PC-9 (cell line): ENCODE measurements around the gene LIF. TPM values are rescaled to one million over a fixed set of nuclear protein-coding genes. Genes with fewer than 3 reads are reported as not detected.

Experiments
- BruUV-seq: library from RNA; stranded (reverse); fragments of 400-500 nt; replicated peaks from 2 replicates; lab custom pipeline; 2021; lab: Mats Ljungman, UMichigan
- CTCF ChIA-PET: fragments of 300-600 bp; sonication (Branson Sonifier 250); formaldehyde crosslinking; loops from one replicate; lab custom pipeline; 2022; ENCODE audit warnings: antibody characterized with exemption; lab: Charles Lee
- POLR2A ChIA-PET: fragments of 300-600 bp; sonication (Branson Sonifier 250); formaldehyde crosslinking; loops from one replicate; lab custom pipeline; 2022; ENCODE audit warnings: antibody characterized with exemption; ENCODE audit not compliant: unreplicated experiment; lab: Charles Lee
- DNase-seq, 2 experiments: peaks; one replicate each; pipeline versions ENCODE4 v3.0.0 to v3.0.0-alpha.2; 2015 to 2022; ENCODE audit warnings: mixed read lengths in 1 of 2
- H2AFZ ChIP-seq: fragments of 200-600 bp; sonication (generic); 2 replicates; pipeline ENCODE4 v1.8.1; 2017; ENCODE audit warnings: antibody characterized with exemption
- H3F3A ChIP-seq: fragments of 200-600 bp; sonication (generic); 2 replicates; pipeline ENCODE4 v1.8.1; 2017; ENCODE audit warnings: antibody characterized with exemption, mild to moderate bottlenecking, low read depth; ENCODE audit not compliant: insufficient read depth
- H3K27ac ChIP-seq: fragments of 200-600 bp; sonication (generic); 2 replicates; pipeline ENCODE4 v1.6.1; 2016; ENCODE audit warnings: mixed run types
- H3K27me3 ChIP-seq: fragments of 200-600 bp; sonication (generic); 2 replicates; pipeline ENCODE4 v1.6.1; 2016; ENCODE audit warnings: low read depth, mixed run types; ENCODE audit not compliant: insufficient read depth
- H3K36me3 ChIP-seq: fragments of 200-600 bp; sonication (generic); 2 replicates; pipeline ENCODE4 v1.6.1; 2016; ENCODE audit warnings: low read depth, mixed run types
- H3K4me1 ChIP-seq: fragments of 200-600 bp; sonication (generic); replicated peaks from 2 replicates; pipeline ENCODE4 v1.6.1; 2016; ENCODE audit warnings: mixed run types; ENCODE audit not compliant: insufficient read depth
- H3K4me2 ChIP-seq: fragments of 200-600 bp; sonication (generic); 2 replicates; pipeline ENCODE4 v1.6.1; 2017; ENCODE audit warnings: mixed run types
- H3K4me3 ChIP-seq: fragments of 200-600 bp; sonication (generic); 2 replicates; pipeline ENCODE4 v1.6.1; 2016; ENCODE audit warnings: mixed run types
- H3K79me2 ChIP-seq: fragments of 200-600 bp; sonication (generic); 2 replicates; pipeline ENCODE4 v1.6.1; 2017; ENCODE audit warnings: low read depth, mixed run types
- H3K9me2 ChIP-seq: fragments of 200-600 bp; sonication (generic); 2 replicates; pipeline ENCODE4 v1.8.1; 2017; ENCODE audit warnings: mild to moderate bottlenecking; ENCODE audit not compliant: insufficient read depth
- H3K9me3 ChIP-seq: fragments of 200-600 bp; sonication (generic); 2 replicates; pipeline ENCODE4 v1.8.1; 2016; ENCODE audit warnings: low read depth; ENCODE audit not compliant: insufficient read depth
- H4K20me1 ChIP-seq: fragments of 200-600 bp; sonication (generic); 2 replicates; pipeline ENCODE4 v1.8.1; 2017; ENCODE audit not compliant: insufficient read depth
- CTCF ChIP-seq: fragments of 200-600 bp; sonication (generic); conservative IDR thresholded peaks from 2 replicates; pipeline ENCODE4 v1.6.1; 2017; ENCODE audit warnings: mixed run types, antibody characterized with exemption, mild to moderate bottlenecking, moderate library complexity
- EZH2 ChIP-seq: fragments of 200-600 bp; sonication (generic); IDR thresholded peaks from 2 replicates; pipeline ENCODE4 v1.8.0; 2017; ENCODE audit warnings: antibody characterized with exemption, low read depth
- intact Hi-C: fragments of 100-400 bp; cut with micrococcal nuclease; formaldehyde crosslinking; loops from one replicate; pipeline ENCODE4 v1.10.0; 2022; ENCODE audit not compliant: unreplicated experiment
- total RNA-seq: library from RNA; stranded (reverse); gene quantifications from 2 replicates; pipeline ENCODE4 v1.2.3, GENCODE V29; 2021

Gene LIF
- total RNA-seq, 1 experiment from 2014 or later: 17.4 TPM

GRCh38 chr22:30220338-30221012, 26.1 kb downstream of the LIF start:
- ChIA-PET CTCF (interaction anchor here (0.6 kb wide), 1 partner anchor 91 kb away, joined by 4 read pairs; no protein-coding TSS in a partner anchor), POLR2A (no interaction called here)
- no peak for TF ChIP-seq EZH2
- TF ChIP-seq CTCF: no peak
- peaks cover 38% of the 10 kb centered on the region for H3F3A ChIP-seq
- no peaks in the 10 kb centered on the region for H3K9me2 ChIP-seq
- intact Hi-C loops: no loop called here
- DNase-seq: no peak
- H3K27me3 ChIP-seq: no peaks in the 10 kb centered on the region
- peaks cover 41% of the 10 kb centered on the region for H3K4me1 ChIP-seq
- H3K27ac ChIP-seq: no peak overlapping the region
- no peaks in the 10 kb centered on the region for H3K79me2 ChIP-seq
- no peak overlapping the region for H3K4me2 ChIP-seq
- H3K36me3 ChIP-seq: no peaks in the 10 kb centered on the region
- no peak overlapping the region for H2AFZ ChIP-seq
- H3K4me3 ChIP-seq: no peak overlapping the region
- BruUV-seq: no TSS peak
- H4K20me1 ChIP-seq: no peaks in the 10 kb centered on the region
- H3K9me3 ChIP-seq: no peaks in the 10 kb centered on the region

GRCh38 chr22:30219668-30220278, 26.8 kb downstream of the LIF start:
- H2AFZ ChIP-seq: no peak overlapping the region
- H3K36me3 ChIP-seq: no peaks in the 10 kb centered on the region
- POLR2A ChIA-PET: no interaction called here
- H3K4me1 ChIP-seq: peaks cover 41% of the 10 kb centered on the region
- H3K27ac ChIP-seq: no peak overlapping the region
- no peaks in the 10 kb centered on the region for H3K9me3 ChIP-seq
- H4K20me1 ChIP-seq: no peaks in the 10 kb centered on the region
- no peaks in the 10 kb centered on the region for H3K9me2 ChIP-seq
- CTCF ChIA-PET: no interaction called here
- no TSS peak for BruUV-seq
- DNase-seq: no peak
- no peak overlapping the region for H3K4me3 ChIP-seq
- no peak for TF ChIP-seq CTCF
- TF ChIP-seq EZH2: no peak
- H3K79me2 ChIP-seq: no peaks in the 10 kb centered on the region
- H3F3A ChIP-seq: peaks cover 38% of the 10 kb centered on the region
- no peak overlapping the region for H3K4me2 ChIP-seq
- intact Hi-C loops: no loop called here
- no peaks in the 10 kb centered on the region for H3K27me3 ChIP-seq

GRCh38 chr22:30219049-30219654, 27.4 kb downstream of the LIF start:
- ChIA-PET POLR2A (no interaction called here), CTCF (no interaction called here)
- no peak overlapping the region for H3K4me2 ChIP-seq
- no peaks in the 10 kb centered on the region for H3K9me3 ChIP-seq
- H2AFZ ChIP-seq: no peak overlapping the region
- TF ChIP-seq CTCF (0 out of 2 replicates have a peak, but pooled peaks have one; percentile 25), EZH2 (no peak)
- intact Hi-C loops: no loop called here
- H3K4me1 ChIP-seq: peaks cover 41% of the 10 kb centered on the region
- H3K4me3 ChIP-seq: no peak overlapping the region
- peaks cover 38% of the 10 kb centered on the region for H3F3A ChIP-seq
- no peaks in the 10 kb centered on the region for H3K36me3 ChIP-seq
- H4K20me1 ChIP-seq: no peaks in the 10 kb centered on the region
- H3K27me3 ChIP-seq: no peaks in the 10 kb centered on the region
- no peak for DNase-seq
- H3K9me2 ChIP-seq: no peaks in the 10 kb centered on the region
- no peak overlapping the region for H3K27ac ChIP-seq
- no TSS peak for BruUV-seq
- H3K79me2 ChIP-seq: no peaks in the 10 kb centered on the region
